GM18505 (cell line): Measurements from ENCODE around the gene MEG3.

Experiments
- ATAC-seq: cut with Tn5 transposase; IDR thresholded peaks from one replicate; pipeline ENCODE4 v1.9.1; 2021; ENCODE audit not compliant: unreplicated experiment
- POLR2A ChIP-seq: IDR thresholded peaks from 4 replicates; pipeline ENCODE4 v1.6.1; 2011; ENCODE audit warnings: borderline replicate concordance; ENCODE audit not compliant: insufficient read depth, insufficient read length; ENCODE audit errors: extremely low read depth

MEG3 gene

DNA sequence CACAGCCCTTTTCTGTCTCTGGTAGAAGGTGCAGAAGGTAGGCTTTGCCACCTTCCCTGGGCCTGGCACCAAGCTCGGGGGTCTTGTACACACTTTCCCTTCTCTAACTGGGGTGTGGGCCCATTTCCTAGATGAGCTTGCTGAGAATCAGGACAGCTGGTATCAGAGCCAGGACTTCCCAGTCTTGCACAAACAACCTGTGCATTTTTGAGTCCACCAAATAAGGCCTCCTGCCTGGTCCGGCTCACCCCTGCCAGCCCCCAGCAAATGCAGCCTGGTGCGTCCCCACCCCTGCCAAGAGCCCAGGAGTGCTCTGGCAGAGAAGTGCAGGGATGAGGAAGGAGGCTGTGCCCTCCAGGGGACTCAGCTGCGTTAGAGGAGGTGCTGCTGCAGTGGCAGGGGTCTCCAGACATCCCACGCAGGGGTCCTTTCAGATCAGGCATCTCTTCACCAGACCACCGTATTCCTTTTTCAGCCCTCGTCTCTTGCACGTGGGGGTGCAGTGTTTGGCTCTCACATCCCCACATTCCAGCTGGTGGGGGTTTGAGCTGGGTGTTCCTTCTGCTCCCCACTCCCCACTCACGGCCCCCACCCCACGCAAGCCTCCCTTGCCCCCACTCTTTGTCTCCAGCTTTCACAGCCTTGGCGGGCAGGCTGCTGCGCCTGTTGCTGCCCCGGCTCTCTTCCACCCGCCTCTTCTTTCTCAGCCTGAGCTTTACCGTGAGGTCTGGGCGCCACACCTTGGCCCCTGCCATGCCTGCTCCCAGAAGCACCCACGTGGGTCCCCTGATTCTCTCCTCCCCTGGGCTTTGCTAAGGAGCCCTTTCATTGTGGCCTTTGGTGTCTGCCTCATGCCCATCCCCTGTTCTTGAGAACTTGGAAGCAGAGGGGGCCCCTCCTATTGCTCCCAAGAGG, 32.3 kb downstream of the MEG3 start:
- no peak for ATAC-seq
- no peak for TF ChIP-seq POLR2A

DNA sequence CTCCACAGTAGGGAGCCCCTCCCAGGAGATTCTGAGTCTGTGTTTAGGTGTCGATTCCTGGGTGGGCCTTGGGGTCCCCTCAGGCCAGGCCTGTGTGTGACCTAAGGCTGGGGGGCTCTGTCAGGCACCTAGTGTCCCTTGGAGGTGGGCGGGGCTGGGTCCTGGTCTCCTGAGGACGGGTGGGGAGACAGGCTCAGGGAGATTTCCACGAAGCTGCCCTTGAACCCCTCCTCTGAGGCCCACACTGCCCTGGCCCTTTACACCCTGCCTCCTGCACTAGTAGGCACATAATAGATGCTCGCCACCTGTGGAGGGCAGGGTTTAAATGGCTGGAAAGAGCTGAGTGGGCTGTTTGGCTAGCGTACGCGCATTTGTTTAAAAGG, 32.9 kb downstream of the MEG3 start:
- no peak for TF ChIP-seq POLR2A
- no peak for ATAC-seq

DNA sequence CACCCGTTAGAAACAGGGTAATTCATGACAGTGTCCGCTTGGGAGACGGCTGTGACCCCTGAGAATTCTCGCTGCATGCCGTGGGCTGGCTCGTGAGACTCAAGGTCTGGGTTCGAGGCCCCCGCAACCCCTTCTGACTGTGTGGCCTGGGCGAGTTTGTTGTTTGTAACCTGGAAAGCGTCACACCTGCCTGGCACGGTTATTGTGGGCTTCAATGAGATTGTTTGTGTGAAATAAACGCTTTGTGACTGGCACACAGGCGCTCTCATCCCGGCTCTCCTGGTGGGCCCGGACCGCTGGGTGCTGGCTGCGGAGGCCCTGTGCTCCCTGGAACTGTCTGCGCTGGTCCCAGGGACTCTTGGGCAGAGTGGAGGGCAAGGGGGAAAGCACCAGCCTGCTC, 33.9 kb downstream of the MEG3 start:
- no peak for TF ChIP-seq POLR2A
- no peak for ATAC-seq

DNA sequence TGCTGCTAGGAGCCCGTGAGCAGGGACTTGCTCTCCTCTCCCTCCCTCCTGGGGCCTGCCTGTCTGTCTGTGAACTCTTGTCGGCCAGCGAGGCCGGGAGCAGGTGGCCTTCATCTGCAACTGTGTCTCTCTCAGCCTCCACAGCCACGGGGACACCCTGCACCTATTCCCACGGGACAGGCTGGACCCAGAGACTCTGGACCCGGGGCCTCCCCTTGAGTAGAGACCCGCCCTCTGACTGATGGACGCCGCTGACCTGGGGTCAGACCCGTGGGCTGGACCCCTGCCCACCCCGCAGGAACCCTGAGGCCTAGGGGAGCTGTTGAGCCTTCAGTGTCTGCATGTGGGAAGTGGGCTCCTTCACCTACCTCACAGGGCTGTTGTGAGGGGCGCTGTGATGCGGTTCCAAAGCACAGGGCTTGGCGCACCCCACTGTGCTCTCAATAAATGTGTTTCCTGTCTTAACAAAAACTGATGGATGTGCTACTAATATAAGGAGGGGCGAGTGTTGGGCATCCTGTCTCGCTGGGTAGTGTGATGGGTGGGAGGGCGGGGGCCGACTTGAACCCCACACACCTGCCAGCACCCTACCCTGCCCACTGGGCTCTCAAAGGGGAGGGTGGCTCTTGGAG, 34.8 kb downstream of the MEG3 start:
- TF ChIP-seq POLR2A = no peak
- ATAC-seq = no peak

DNA sequence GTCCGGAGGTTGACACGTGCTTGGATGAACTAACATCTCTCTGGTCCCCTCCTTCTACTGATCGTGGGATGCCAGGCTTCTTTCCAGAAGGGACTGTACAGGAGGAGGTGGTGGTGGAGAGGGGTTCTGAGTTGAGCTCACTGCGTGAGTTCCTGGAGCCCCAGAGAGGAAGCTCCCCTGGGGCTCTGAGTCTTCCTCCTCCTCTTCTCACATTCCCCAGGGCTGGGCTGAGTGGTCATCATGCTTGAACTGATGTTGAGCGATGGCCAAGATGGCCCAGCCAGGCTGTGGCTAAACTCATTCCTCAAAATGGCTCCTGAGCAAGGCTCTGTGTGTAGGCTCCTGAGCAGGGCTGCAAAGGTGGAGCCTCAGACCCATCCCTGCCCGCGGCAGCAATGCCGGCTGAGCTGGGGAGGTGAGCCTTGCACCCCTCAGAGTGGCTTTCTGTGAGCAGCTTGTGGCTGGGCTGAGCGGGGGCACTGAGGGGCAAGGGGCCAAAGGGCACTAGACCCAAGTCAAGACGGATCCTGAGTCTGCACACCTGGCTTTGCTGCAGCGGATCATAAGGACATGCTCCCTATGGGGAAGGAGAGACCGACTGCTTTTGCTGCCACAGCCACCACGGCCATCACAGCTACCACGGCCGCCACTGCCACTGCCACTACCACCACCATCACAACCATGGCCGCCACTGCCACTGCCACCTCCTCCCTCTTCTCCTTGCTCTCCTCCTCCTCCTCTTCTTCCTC, 35.4 kb downstream of the MEG3 start:
- no peak for ATAC-seq
- TF ChIP-seq POLR2A = no peak

- ATAC-seq = no peak
- TF ChIP-seq POLR2A = no peak
Measured at GRCh38 chr14:100861937-100862247, 36.0 kb downstream of the MEG3 start.

- no peak for TF ChIP-seq POLR2A
- ATAC-seq = no peak
Measured at GRCh38 chr14:100862277-100862676, 36.4 kb downstream of the MEG3 start.

- ATAC-seq = no peak
Measured at GRCh38 chr14:100862793-100863192, 36.9 kb downstream of the MEG3 start.

DNA sequence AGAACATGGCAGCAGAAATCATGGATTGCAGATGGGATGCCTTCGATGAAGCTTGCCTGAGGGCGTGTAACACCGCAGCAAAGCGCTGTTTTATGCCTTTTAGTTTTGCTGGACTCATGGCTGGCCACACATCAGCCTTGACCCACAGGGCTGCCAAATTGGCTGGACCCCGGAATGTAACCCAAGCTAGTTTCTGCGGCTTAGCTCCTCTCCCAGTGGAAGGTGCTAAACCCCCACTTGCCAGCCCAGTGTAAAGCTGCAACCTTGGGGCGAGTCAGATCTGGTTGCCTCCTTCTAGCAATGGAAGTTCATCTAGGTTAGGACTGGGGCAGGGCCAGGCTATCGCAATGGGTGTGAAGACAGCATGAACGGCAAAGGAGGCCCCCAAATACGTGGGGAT, 38.3 kb downstream of the MEG3 start:
- ATAC-seq = no peak
- TF ChIP-seq POLR2A = no peak

More at GRCh38 chr14:100862793-100863192, 36.9 kb downstream of the MEG3 start:
- no peak for TF ChIP-seq POLR2A

DNA sequence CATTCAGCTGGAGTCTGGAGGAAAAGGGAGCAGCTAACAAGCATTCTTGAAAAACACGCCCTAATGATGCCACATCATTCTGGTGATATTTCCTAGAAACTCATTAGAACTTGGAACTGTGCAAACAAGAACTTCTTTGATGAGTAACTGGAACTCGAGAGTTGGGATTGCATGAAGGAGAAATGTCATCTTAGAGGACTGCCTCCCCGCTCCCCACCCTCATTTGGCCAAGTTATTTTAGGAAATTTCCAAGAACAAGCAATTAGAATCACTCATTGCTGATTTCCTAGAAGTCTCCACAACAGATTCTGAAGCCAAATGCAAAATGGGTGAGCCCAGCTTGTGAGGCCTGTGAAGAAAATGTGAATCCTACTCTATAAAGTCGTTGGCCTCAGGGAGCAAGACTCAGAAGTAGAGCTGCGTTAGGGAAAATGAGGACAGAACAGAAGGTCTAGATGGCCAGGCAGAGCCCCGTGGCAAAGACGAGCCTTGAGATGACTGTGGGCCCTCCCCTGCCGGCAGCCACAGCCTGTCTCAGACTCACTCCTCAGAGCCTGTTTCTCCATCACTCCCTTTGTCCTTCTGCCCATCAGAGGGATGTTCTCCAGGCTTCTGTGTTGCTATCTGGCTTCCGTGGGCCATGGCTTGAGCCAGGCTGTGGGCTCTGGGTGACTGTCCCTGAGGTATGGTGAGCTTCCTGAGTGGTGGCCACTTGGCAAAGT, 39.2 kb downstream of the MEG3 start:
- no peak for TF ChIP-seq POLR2A

GRCh38 chr14:100865682-100866591, 40.0 kb downstream of the MEG3 start:
- TF ChIP-seq POLR2A = no peak
- ATAC-seq = no peak

More for the DNA sequence above, 39.2 kb downstream of the MEG3 start:
- ATAC-seq = no peak
